ENCODE data around the gene MGAT4B.
A peak's percentile ranks its signal among the peaks of the same experiment; 100 is the strongest.

Gene MGAT4B

GRCh38 chr5:179827680-179828079, 21.0 kb upstream of the MGAT4B start:
- DNase-seq (ENCODE audit: low read depth in 2 of 2, low spot score in 1 of 2), result no peak

DNA sequence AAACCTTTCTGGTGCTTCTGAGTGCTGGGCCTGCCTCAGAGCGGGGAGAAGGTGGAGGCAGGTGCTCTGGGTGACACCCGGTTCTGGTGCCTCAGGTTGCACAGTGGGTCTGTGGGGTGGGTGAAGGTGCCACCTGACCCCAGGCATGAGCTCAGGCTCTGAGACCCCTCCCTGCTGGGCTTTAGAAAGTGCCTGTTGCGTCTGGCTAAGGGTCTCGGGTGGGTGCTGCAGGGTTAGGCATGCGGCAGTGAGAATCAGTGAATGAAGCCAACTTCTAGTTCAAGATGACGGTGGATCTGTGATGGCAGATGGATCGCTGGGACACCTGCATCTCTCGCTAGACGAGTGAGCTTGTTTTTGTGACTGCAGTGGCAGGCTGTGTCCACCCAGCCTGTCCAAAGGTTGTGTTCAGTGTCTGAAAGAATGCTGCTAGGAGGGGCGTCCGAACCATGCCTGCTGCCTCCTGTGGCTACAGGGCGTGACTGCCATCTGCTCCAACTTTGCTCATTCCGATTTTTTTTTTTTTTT, 19.1 kb upstream of the MGAT4B start:
- no peak for DNase-seq (ENCODE audit: low read depth in 2 of 2, low spot score in 1 of 2)

- no peak for DNase-seq (ENCODE audit: low read depth in 2 of 2, low spot score in 1 of 2)
Measured at GRCh38 chr5:179824745-179825112, 18.1 kb upstream of the MGAT4B start.

DNA sequence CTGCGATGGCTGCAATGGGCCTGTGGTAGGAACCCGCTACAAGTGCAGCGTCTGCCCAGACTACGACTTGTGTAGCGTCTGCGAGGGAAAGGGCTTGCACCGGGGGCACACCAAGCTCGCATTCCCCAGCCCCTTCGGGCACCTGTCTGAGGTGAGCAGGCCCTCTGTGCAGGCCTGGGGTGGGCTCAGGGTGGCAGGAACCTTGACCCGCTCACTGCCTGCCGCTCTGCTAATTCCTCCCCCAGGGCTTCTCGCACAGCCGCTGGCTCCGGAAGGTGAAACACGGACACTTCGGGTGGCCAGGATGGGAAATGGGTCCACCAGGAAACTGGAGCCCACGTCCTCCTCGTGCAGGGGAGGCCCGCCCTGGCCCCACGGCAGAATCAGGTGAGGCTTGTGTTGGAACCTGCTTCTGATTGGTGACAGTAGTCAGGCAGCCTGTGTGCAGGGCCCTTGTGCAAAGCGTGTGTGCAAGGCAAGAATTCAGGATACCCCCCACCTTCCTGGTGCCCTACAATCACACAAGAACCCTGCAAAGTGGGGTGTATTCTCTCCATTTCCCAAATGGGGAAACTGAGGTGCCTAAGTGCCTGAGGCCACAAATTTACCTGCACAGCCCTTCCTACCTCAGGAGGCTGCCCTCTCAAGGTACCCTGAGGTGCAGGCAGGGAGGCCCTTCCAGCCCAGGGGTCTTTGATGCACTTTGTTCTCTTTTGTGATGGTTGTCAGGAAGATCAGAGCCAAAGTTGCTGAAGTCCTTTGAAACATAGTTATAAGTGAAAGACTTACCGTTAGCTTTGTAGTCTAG, 17.5 kb upstream of the MGAT4B start:
- DNase-seq (ENCODE audit: low read depth in 2 of 2, low spot score in 1 of 2), result no peak

DNA sequence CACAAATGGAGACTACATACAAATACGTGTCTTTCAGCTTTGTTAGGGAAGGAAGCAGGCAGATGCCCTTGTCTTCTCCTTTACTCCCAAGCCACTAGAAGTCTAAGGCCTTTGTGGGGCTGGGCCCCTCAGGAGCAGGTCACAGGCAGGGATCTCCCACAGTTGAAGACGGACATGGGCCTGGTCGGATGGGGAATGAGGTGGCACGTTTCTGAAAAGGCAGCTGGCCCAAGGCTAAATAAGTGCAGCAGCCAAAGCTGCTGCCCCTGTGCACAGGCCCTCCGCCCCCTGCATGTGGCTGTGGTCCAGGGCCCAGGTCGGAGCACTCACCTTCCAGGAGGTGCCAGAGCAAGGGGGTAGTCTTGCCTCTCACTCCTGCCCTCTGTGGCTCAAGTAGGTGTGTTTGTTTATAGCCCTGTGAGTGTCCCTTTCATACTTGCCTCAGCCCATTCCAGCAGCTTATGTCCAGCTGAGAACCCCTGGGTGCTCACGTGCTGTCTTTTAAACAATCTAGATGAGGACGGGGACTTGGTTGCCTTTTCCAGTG, 15.9 kb upstream of the MGAT4B start:
- no peak for DNase-seq (ENCODE audit: low read depth in 2 of 2, low spot score in 1 of 2)

GRCh38 chr5:179822059-179822432, 15.4 kb upstream of the MGAT4B start:
- no peak for DNase-seq (ENCODE audit: low read depth in 2 of 2, low spot score in 1 of 2)

DNA sequence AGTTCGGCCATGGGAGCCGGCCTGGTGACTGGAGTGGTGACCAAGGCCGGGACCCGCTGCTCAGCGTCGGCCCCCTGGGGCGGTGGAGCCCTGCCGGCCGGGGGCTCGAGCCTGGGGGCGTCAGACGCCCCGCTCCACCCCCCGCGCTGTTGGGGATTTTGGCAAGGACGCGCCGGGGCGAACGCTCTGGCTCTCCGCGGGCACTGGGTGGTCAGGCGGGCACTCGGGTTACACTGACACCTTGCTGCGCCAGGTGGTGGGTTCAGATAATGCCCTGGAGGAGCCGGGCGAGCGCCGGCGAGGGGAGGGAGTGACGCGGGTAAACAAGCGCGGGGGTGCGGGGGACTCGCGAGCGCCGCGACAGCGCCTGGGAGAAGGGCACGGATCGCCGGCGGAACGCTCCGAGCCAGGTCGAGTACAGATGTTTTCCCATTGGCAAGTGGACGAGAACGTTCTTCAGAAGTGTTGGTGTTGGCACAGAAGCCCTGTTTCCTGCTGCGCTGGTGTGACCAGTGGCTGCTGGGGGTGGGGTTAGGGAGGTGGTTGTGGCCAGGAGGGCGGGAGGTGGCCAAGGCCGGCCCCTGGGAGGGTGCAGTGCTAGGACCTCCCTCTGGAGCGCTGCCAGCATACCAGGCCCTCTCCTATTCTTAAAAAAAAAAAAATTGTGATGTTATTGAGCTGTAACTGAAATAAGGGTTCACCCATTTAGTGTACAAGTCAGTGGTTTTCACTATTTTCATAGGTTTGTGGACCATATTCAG, 14.8 kb upstream of the MGAT4B start:
- peak in 1 of 2 donors; percentile 63 for DNase-seq (ENCODE audit: low read depth in 2 of 2, low spot score in 1 of 2)

- peak; percentile 37 to 57 for DNase-seq (ENCODE audit: low read depth in 2 of 2, low spot score in 1 of 2)
Measured at GRCh38 chr5:179820483-179821297, 14.0 kb upstream of the MGAT4B start, which contains the start of gene SQSTM1. SQSTM1 (plus strand) TSS chr5:179820905; CDS start chr5:179820937, 32 bp downstream.

DNA sequence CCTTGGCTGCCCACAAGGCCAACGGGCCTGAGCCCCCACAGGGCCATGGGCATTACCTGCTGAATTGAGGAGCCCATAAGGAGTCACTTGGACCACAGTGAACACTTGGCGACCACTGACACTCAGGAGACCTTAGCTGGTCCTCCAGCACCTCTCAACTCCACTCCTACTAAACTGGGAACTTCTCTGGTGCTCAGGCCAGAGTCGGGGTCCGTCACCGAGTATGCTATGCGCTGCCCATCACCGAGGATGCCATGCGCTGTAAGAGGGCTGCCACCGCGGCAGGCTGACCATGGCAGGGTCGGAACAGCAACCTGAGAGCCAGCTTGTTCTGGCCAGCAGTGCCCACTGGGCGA, 13.4 kb upstream of the MGAT4B start:
- DNase-seq (ENCODE audit: low read depth in 2 of 2, low spot score in 1 of 2), result no peak

- DNase-seq (ENCODE audit: low read depth in 2 of 2, low spot score in 1 of 2), result no peak
Measured at GRCh38 chr5:179819296-179820126, 12.8 kb upstream of the MGAT4B start.

DNA sequence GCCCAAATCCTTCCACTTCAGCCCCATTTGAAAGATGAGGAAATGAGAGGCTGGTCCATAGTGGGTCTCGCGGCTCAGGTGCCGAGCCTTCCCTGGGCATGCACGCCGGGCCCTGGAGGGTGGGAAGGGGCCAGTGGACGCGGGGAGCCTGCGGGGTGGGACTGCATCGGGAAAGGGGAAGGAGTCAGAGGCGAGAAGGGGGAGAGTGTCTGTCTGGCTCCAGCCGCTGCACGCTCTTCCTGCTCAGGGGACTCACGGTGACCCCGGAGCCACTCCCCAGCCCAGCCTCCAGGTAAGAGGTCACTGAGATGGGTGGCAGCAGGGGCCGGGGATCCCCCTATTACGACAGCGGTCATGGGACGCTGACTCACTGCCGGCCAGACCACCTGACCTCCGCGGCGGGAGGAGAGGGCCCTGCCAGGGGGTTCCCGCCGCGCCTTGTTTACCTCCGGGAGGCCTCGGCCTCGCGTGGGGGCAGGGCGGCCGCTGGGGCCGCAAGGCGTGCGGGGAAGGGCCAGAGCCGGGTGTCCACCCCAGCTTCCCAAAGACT, 12.2 kb upstream of the MGAT4B start:
- peak; percentile 44 to 77 for DNase-seq (ENCODE audit: low read depth in 2 of 2, low spot score in 1 of 2)

DNA sequence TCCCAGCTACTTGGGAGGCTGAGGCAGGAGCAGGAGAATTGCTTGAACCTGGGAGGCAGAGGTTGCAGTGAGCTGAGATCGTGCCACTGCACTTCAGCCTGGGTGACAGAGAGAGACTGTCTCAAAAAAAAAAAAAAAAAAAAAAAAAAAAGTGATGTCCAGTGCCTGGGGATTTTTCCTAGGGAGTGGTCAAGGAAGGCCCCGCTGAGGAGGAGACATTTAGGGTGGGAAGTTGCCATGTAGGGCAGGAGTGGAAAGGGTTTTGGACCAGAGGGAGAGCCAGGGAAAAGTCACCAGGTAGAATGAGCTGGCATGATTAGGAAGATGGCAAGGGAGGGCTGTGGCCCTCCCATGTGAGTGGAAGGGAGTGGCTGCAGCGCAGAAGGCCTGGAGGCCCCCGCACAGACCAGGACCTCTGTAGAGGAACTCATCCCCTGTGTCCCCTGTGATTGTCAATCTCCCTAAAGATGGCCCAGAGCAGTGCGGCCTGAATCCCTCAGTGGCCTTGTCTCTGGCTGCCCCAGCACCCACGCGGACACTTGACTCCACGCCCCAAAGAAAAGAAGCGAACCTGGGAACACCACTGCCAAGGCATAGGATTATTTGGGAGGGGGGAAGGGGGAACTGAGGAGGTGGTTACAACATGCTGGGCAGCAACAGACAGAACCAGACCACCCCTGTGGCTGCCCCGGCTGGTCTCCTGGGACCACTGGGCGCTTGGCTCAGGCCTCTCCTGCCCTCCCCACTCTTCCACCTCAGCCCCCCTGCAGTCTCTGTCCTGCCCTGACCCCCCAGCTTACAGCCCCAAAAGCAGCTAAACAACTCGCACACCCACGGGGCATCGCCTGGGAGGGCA, 11.5 kb upstream of the MGAT4B start:
- no peak for DNase-seq (ENCODE audit: low read depth in 2 of 2, low spot score in 1 of 2)

DNA sequence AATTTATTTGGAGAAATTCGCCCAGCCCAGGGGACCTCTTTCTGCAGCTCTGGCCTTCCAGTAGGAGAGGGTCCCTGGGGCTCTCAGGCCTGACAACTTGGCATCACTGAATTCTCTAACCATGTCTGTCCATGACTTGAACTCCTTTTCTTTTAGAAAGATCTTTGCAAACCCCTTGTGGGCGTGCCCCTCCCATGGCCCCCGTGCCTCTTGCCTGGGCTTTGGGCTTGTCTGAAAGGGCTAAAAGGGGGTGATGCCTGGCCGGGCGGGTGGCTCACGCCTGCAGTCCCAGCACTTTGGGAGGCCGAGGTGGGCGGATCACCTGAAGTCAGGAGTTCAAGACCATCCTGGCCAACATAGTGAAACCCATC, 10.8 kb upstream of the MGAT4B start:
- no peak for DNase-seq (ENCODE audit: low read depth in 2 of 2, low spot score in 1 of 2)

GRCh38 chr5:179816796-179817469, 10.3 kb upstream of the MGAT4B start:
- no peak for DNase-seq (ENCODE audit: low read depth in 2 of 2, low spot score in 1 of 2)

GRCh38 chr5:179816401-179816795, 9.7 kb upstream of the MGAT4B start:
- no peak for DNase-seq (ENCODE audit: low read depth in 2 of 2, low spot score in 1 of 2)

DNA sequence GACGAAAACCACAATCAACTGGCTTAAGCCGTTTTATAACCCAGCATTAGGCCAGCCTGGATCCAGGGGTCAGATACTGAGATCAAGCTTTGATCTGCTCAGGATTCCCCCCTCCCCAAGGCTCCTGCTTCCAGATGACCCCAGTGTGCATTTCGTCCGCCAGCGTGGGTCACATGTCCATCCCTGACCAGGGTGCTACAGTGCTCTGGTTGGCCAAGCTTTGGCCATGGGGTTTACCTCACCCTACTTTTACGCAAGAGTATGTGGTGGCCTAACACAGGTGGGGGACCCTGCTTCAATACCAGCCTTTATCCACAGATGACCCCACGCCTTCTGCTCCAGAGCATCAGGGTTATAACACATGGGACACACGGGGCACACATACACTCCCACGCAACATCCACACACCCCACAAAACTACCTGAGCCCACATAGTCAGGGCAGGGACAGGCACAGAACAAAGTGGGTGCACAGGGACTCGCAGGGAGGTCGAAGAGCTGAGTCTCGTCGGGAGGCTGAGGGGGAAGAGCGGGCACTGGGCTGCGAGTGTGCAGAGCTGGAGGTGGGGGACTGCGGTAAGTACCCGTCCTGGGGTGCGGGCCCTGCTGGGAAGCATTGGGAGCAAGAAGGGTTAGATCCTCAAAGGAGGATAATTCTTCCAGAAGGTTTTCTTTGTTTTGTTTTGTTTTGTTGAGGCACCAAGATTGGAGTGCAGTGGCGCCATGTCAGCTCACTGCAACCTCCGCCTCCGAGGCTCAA, 9.0 kb upstream of the MGAT4B start:
- no peak for DNase-seq (ENCODE audit: low read depth in 2 of 2, low spot score in 1 of 2)

DNA sequence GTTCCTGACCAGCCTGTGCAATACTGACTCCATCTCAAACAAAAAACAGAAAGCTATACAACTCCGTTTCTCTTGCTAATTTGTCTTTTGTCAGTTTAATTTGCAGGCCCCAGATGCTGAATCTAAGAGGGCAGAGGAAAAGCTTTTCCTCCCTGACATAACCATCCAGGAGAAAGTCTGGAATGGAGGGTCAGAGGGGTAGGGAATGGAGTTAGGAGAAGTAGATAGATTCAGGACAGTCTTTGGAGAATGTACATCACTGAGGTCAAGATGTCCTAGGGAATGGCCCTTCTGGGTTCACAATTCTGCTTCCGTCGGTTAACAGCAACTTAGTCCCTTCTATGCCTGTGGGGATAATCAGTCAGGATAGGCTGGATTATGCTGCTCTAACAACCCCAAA, 7.4 kb upstream of the MGAT4B start:
- DNase-seq (ENCODE audit: low read depth in 2 of 2, low spot score in 1 of 2), result no peak

All from stimulated activated CD8-positive, alpha-beta memory T cell treated with anti-CD3 and anti-CD28 coated beads, Interleukin-4, amount 100 ng/mL, for 4 hours (primary cell).